Umbilical cord (tissue), 2 donors: ENCODE data around the gene LRP2. TPM values are rescaled to one million over a fixed set of nuclear protein-coding genes. Genes with fewer than 3 reads are reported as not detected.
"Not testable (repeated sequence)": the region's sequence is repeated elsewhere in the genome, so short reads cannot be mapped to it uniquely, and the experiment has no call there.

Experiments
- DNase-seq: peaks from one replicate; pipeline ENCODE4 v3.0.0-alpha.2; 2015; ENCODE audit warnings: low spot score
- total RNA-seq: library from RNA; depleted of rRNA; stranded (reverse); fragments of >200 nt; gene quantifications from one replicate; pipeline ENCODE4 v1.2.3, GENCODE V29; 2014; ENCODE audit warnings: low replicate concordance; ENCODE audit not compliant: insufficient read depth

LRP2 gene
- total RNA-seq, 1 donor from 2014 or later, result 0.72 TPM

- no peak for DNase-seq
Measured at GRCh38 chr2:169301596-169302335, 60.6 kb downstream of the LRP2 start.

- no peak for DNase-seq
Measured at GRCh38 chr2:169300636-169301530, 61.5 kb downstream of the LRP2 start.

- DNase-seq, result no peak
Measured at GRCh38 chr2:169298007-169298406, 64.3 kb downstream of the LRP2 start.

GRCh38 chr2:169294001-169294675 lies 68.2 kb downstream of the LRP2 start:
- no peak for DNase-seq

GRCh38 chr2:169291517-169291916 lies 70.8 kb downstream of the LRP2 start:
- no peak for DNase-seq

- peak; percentile 13 for DNase-seq
Measured at GRCh38 chr2:169290433-169290832, 71.9 kb downstream of the LRP2 start.

GRCh38 chr2:169287666-169288065 lies 74.7 kb downstream of the LRP2 start:
- DNase-seq, result no peak

- no peak for DNase-seq
Measured at GRCh38 chr2:169286624-169287231, 75.6 kb downstream of the LRP2 start.

GRCh38 chr2:169285531-169286235 lies 76.7 kb downstream of the LRP2 start:
- DNase-seq, result no peak

GRCh38 chr2:169280502-169280901 lies 81.8 kb downstream of the LRP2 start:
- DNase-seq, result no peak

- peak; percentile 22 for DNase-seq
Measured at GRCh38 chr2:169275696-169276444, 86.5 kb downstream of the LRP2 start.

GRCh38 chr2:169272010-169272409 lies 90.3 kb downstream of the LRP2 start:
- DNase-seq, result no peak

- DNase-seq, result not testable (repeated sequence)
Measured at GRCh38 chr2:169270574-169270973, 91.8 kb downstream of the LRP2 start.

GRCh38 chr2:169265591-169265990 lies 96.7 kb downstream of the LRP2 start:
- DNase-seq, result no peak

GRCh38 chr2:169260846-169261642 lies 101.3 kb downstream of the LRP2 start:
- no peak for DNase-seq

GRCh38 chr2:169260246-169260645 lies 102.1 kb downstream of the LRP2 start:
- no peak for DNase-seq

- no peak for DNase-seq
Measured at GRCh38 chr2:169259402-169259801, 102.9 kb downstream of the LRP2 start.

GRCh38 chr2:169258045-169258601 lies 104.2 kb downstream of the LRP2 start:
- no peak for DNase-seq

GRCh38 chr2:169254774-169255173 lies 107.6 kb downstream of the LRP2 start:
- DNase-seq, result no peak
